Fibroblast of lung (primary cell): ENCODE measurements around the gene RABGAP1L. TPM values are rescaled to one million over a fixed set of nuclear protein-coding genes. Genes with fewer than 3 reads are reported as not detected.
A peak's percentile ranks its signal among the peaks of the same experiment; 100 is the strongest.

Experiments used
- DNase-seq, 2 donors: peaks; one replicate each; pipeline versions ENCODE4 v3.0.0 to v3.0.0-alpha.2; 2010; ENCODE audit warnings: low read depth in 2 of 2
- H2AFZ ChIP-seq: 2 replicates; pipeline ENCODE4 v1.5.1; 2012; ENCODE audit warnings: low read length, control low read depth, inconsistent platforms
- H3K27ac ChIP-seq: 2 replicates; pipeline ENCODE4 v1.5.1; 2011; ENCODE audit warnings: low read length, control low read depth; ENCODE audit not compliant: insufficient read depth
- H3K27me3 ChIP-seq: 2 replicates; pipeline ENCODE4 v1.5.1; 2011; ENCODE audit warnings: mild to moderate bottlenecking, low read length; ENCODE audit not compliant: control insufficient read depth, insufficient read depth
- H3K36me3 ChIP-seq: 2 replicates; pipeline ENCODE4 v1.5.1; 2011; ENCODE audit warnings: low read length; ENCODE audit not compliant: control insufficient read depth, insufficient read depth
- H3K4me1 ChIP-seq: 2 replicates; pipeline ENCODE4 v1.5.1; 2011; ENCODE audit warnings: low read length; ENCODE audit not compliant: control insufficient read depth, insufficient read depth; ENCODE audit errors: extremely low read depth
- H3K4me2 ChIP-seq: 2 replicates; pipeline ENCODE4 v1.5.1; 2011; ENCODE audit warnings: low read length, control low read depth; ENCODE audit not compliant: insufficient read depth; ENCODE audit errors: extremely low read depth
- H3K4me3 ChIP-seq, 4 experiments: fragments of 200-600 bp in 1 of 4; sonication (generic) in 1 of 4; replicated peaks in 1 of 4; 2 replicates each; pipeline ENCODE4 v1.5.1; 2011 to 2016; ENCODE audit warnings: low read length in 4 of 4, low read depth in 3 of 4, mild to moderate bottlenecking in 3 of 4, control low read depth in 2 of 4, inconsistent platforms in 1 of 4, mixed read lengths in 1 of 4; ENCODE audit not compliant: insufficient read depth in 1 of 4; ENCODE audit errors: control extremely low read depth in 1 of 4
- H3K79me2 ChIP-seq: 2 replicates; pipeline ENCODE4 v1.5.1; 2012; ENCODE audit warnings: mild to moderate bottlenecking, low read length, inconsistent platforms; ENCODE audit not compliant: control insufficient read depth, insufficient read depth
- H3K9ac ChIP-seq: 2 replicates; pipeline ENCODE4 v1.5.1; 2011; ENCODE audit warnings: mild to moderate bottlenecking, low read length, control low read depth; ENCODE audit not compliant: insufficient read depth
- H3K9me3 ChIP-seq: 2 replicates; pipeline ENCODE4 v1.5.1; 2012; ENCODE audit warnings: low read depth, low read length; ENCODE audit not compliant: control insufficient read depth, insufficient read depth
- H4K20me1 ChIP-seq: 2 replicates; pipeline ENCODE4 v1.5.1; 2011; ENCODE audit warnings: low read length; ENCODE audit not compliant: control insufficient read depth, insufficient read depth; ENCODE audit errors: extremely low read depth
- EZH2 ChIP-seq: IDR thresholded peaks from 2 replicates; pipeline ENCODE4 v1.5.1; 2012; ENCODE audit warnings: low read length, control low read depth, mild to moderate bottlenecking; ENCODE audit errors: missing control alignments
- polyA plus RNA-seq, 2 donors: library from polyadenylated mRNA; depleted of rRNA in 1 of 2; stranded (reverse) in 1 of 2; unstranded in 1 of 2; fragments of >200 nt; gene quantifications; 2 replicates each; pipeline ENCODE4 v1.2.1, GENCODE V29; 2011 to 2012; ENCODE audit warnings: missing spikeins in 1 of 2
- total RNA-seq: library from RNA; depleted of rRNA; stranded (reverse); fragments of >200 nt; gene quantifications from 2 replicates; pipeline ENCODE4 v1.2.1, GENCODE V29; 2014
- TF ChIP-seq, protein P1 (sequence below), 2 donors: IDR thresholded peaks in 1 of 2; conservative IDR thresholded peaks in 1 of 2; 1 replicate in 1 of 2; 2 replicates in 1 of 2; pipeline ENCODE4 v1.5.1; 2011 to 2012; ENCODE audit warnings: low read length in 2 of 2, control low read depth in 1 of 2, inconsistent platforms in 1 of 2, low read depth in 1 of 2, mild to moderate bottlenecking in 1 of 2

The RABGAP1L gene
- total and polyA plus RNA-seq, 2 donors (not counting 1 experiment from before 2014, with no cell fraction given): 33.8 to 36.5 TPM

DNA sequence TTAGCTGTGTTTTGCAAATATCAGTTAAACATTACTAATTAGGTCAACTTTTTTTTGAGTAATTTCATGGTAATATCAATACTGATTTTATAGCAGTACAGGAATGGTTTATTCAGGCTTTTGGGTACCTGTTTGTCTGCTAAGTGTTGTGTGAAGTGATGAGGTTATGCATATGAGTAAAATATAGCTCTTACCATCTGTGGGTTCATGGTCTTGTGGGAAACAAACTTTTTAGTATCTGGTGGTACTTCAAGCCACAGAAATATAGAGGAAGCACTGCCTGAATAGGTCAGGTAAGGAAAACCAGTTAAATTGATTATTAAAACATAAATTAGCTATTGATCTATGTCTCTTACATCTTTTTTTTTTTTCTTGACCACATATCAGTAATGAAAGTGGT is 113.9 kb downstream of the RABGAP1L start:
- Histone ChIP-seq H3K27me3 (no peaks in the 10 kb centered on the region), H3K36me3 (no peaks in the 10 kb centered on the region), H3K79me2 (no peaks in the 10 kb centered on the region), H4K20me1 (no peaks in the 10 kb centered on the region), H2AFZ (no peak overlapping the region), H3K27ac (no peak overlapping the region), H3K4me2 (no peak overlapping the region), H3K9ac (no peak overlapping the region), H3K4me1 (no peaks in the 10 kb centered on the region), H3K4me3 (no peak overlapping the region), H3K9me3 (no peaks in the 10 kb centered on the region)
- no peak for DNase-seq
- TF ChIP-seq EZH2: no peak
- TF ChIP-seq, protein P1, sequence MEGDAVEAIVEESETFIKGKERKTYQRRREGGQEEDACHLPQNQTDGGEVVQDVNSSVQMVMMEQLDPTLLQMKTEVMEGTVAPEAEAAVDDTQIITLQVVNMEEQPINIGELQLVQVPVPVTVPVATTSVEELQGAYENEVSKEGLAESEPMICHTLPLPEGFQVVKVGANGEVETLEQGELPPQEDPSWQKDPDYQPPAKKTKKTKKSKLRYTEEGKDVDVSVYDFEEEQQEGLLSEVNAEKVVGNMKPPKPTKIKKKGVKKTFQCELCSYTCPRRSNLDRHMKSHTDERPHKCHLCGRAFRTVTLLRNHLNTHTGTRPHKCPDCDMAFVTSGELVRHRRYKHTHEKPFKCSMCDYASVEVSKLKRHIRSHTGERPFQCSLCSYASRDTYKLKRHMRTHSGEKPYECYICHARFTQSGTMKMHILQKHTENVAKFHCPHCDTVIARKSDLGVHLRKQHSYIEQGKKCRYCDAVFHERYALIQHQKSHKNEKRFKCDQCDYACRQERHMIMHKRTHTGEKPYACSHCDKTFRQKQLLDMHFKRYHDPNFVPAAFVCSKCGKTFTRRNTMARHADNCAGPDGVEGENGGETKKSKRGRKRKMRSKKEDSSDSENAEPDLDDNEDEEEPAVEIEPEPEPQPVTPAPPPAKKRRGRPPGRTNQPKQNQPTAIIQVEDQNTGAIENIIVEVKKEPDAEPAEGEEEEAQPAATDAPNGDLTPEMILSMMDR (conservative IDR thresholded peaks at IDR 0.05 in 1 of 2, IDR thresholded peaks at IDR 0.05 in 1 of 2; ENCODE audit: low read depth in 1 of 2, low read length in 2 of 2): no peak

DNA sequence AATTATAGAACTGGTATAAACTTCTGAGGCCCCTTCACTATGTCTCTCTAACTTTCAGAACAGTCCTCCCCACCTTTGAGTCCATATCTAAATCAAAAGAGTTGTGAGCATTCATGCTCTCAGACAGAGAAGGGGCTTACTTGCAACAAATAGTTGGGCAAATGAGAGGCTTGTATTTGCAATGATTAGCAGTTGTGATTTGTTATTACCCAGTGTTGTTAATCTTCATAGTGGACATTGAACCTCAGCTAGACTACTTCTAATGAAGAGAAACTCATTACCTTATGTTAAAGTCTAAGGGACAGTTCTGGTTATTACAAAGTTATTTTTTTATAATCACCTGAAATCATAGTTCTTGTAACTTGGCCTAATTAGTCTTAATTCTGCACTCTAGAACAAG is 114.5 kb downstream of the RABGAP1L start:
- DNase-seq: no peak
- H2AFZ ChIP-seq: no peak overlapping the region
- no peak overlapping the region for H3K27ac ChIP-seq
- no peaks in the 10 kb centered on the region for H4K20me1 ChIP-seq
- no peak overlapping the region for H3K4me2 ChIP-seq
- no peaks in the 10 kb centered on the region for H3K9me3 ChIP-seq
- no peaks in the 10 kb centered on the region for H3K4me1 ChIP-seq
- H3K36me3 ChIP-seq: no peaks in the 10 kb centered on the region
- H3K79me2 ChIP-seq: no peaks in the 10 kb centered on the region
- H3K27me3 ChIP-seq: no peaks in the 10 kb centered on the region
- no peak overlapping the region for H3K9ac ChIP-seq
- no peak for TF ChIP-seq EZH2
- TF ChIP-seq, protein P1 (conservative IDR thresholded peaks at IDR 0.05 in 1 of 2, IDR thresholded peaks at IDR 0.05 in 1 of 2; ENCODE audit: low read depth in 1 of 2, low read length in 2 of 2): no peak
- H3K4me3 ChIP-seq: no peak overlapping the region

DNA sequence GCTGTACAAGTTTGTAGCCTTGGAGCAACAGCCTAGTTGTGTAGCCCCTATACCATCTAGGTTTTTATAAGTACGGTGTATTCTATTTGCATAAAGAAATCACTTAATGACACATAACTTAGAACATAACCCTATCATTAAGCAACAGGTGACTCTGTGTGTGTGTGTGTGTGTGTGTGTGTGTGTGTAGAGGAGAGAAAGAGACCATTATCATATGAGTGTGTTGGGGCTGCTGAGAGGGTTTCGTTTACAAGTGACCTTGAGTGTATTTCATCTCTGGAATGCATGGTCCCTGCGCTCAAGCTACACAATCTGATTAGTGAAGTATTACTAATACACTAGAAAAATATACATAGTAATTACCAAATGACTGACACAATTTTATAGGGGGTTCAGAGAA is 115.1 kb downstream of the RABGAP1L start:
- no peak overlapping the region for H3K4me2 ChIP-seq
- no peaks in the 10 kb centered on the region for H3K4me1 ChIP-seq
- TF ChIP-seq, protein P1 (conservative IDR thresholded peaks at IDR 0.05 in 1 of 2, IDR thresholded peaks at IDR 0.05 in 1 of 2; ENCODE audit: low read depth in 1 of 2, low read length in 2 of 2): no peak
- TF ChIP-seq EZH2: no peak
- H3K27ac ChIP-seq: no peak overlapping the region
- no peaks in the 10 kb centered on the region for H4K20me1 ChIP-seq
- H3K4me3 ChIP-seq: no peak overlapping the region
- no peaks in the 10 kb centered on the region for H3K79me2 ChIP-seq
- H2AFZ ChIP-seq: no peak overlapping the region
- no peaks in the 10 kb centered on the region for H3K36me3 ChIP-seq
- peak; percentile 12 to 13 for DNase-seq
- H3K27me3 ChIP-seq: no peaks in the 10 kb centered on the region
- no peaks in the 10 kb centered on the region for H3K9me3 ChIP-seq
- H3K9ac ChIP-seq: no peak overlapping the region
